HepG2 (cell line): ENCODE measurements around the gene PISD. TPM values are rescaled to one million over a fixed set of nuclear protein-coding genes. Genes with fewer than 3 reads are reported as not detected.
"Not testable (repeated sequence)": the region's sequence is repeated elsewhere in the genome, so short reads cannot be mapped to it uniquely, and the experiment has no call there.

Source experiments
- ATAC-seq: fragments of 200-7000 bp; cut with Tn5 transposase; 3 replicates; pipeline ENCODE4 v1.9.1; 2020; ENCODE audit warnings: mild to moderate bottlenecking, moderate library complexity
- BruUV-seq: library from RNA; stranded (reverse); fragments of 400-500 nt; replicated peaks from 2 replicates; lab custom pipeline; 2021; lab: Mats Ljungman, UMichigan
- CTCF ChIA-PET: fragments of 300-600 bp; formaldehyde crosslinking; extraction: SDS; loops from one replicate; lab custom pipeline; 2021; ENCODE audit warnings: low total read pairs, inconsistent platforms, low intra/inter-chr PET ratio; lab: Yijun Ruan, JAX
- POLR2A ChIA-PET: fragments of 350-600 bp; sonication (Branson Sonifier 250); formaldehyde crosslinking; loops from one replicate; lab custom pipeline; 2020; ENCODE audit warnings: antibody characterized with exemption, inconsistent platforms; lab: Yijun Ruan, JAX
- DNase-seq: peaks from one replicate; pipeline ENCODE4 v3.0.0-alpha.2; 2015; ENCODE audit warnings: low spot score
- FAIRE-seq: peaks from 3 replicates; lab custom pipeline; 2011; peaks lifted over from hg19 to GRCh38; lab: Jason Lieb, UNC
- H2AFZ ChIP-seq: one replicate; pipeline ENCODE4 v1.6.1; 2011; ENCODE audit warnings: low read length, inconsistent platforms
- H3K27ac ChIP-seq: fragments of 300-600 bp; 3 replicates; pipeline ENCODE4 v1.8.0; 2011; ENCODE audit warnings: mixed run types, mild to moderate bottlenecking, mixed read lengths, low read length, inconsistent platforms; ENCODE audit not compliant: insufficient read depth; ENCODE audit errors: extremely low read length
- H3K27me3 ChIP-seq, 2 experiments: fragments of 200-600 bp in 1 of 2; 2 replicates in 1 of 2; 3 replicates in 1 of 2; pipeline versions ENCODE4 v1.6.0 to v1.8.0; 2011; ENCODE audit warnings: low read length in 2 of 2, mild to moderate bottlenecking in 2 of 2, moderate library complexity in 2 of 2, inconsistent platforms in 1 of 2; ENCODE audit not compliant: insufficient read depth in 2 of 2, control insufficient read depth in 1 of 2
- H3K36me3 ChIP-seq, 2 experiments: fragments of 200-600 bp in 1 of 2; replicated peaks in 1 of 2; 2 replicates in 1 of 2; 3 replicates in 1 of 2; pipeline versions ENCODE4 v1.5.1 to v1.8.0; 2011; ENCODE audit warnings: low read length in 2 of 2, inconsistent platforms in 1 of 2; ENCODE audit not compliant: insufficient read depth in 2 of 2, control insufficient read depth in 1 of 2
- H3K4me1 ChIP-seq: 2 replicates; pipeline ENCODE4 v1.5.1; 2012; ENCODE audit warnings: low read length, inconsistent platforms; ENCODE audit not compliant: insufficient read depth
- H3K4me2 ChIP-seq: 2 replicates; pipeline ENCODE4 v1.6.0; 2011; ENCODE audit warnings: low read depth, low read length, inconsistent platforms
- H3K4me3 ChIP-seq, 3 experiments: fragments of 200-600 bp in 1 of 3; sonication (generic), shearing (Covaris generic) in 1 of 3; replicated peaks in 1 of 3; 2 replicates each; pipeline ENCODE4 v1.5.1; 2011 to 2016; ENCODE audit warnings: low read length in 3 of 3, inconsistent platforms in 2 of 3, low read depth in 2 of 3, mild to moderate bottlenecking in 2 of 3, control low read depth in 1 of 3, mixed read lengths in 1 of 3; ENCODE audit not compliant: insufficient read depth in 1 of 3
- H3K79me2 ChIP-seq: one replicate; pipeline ENCODE4 v1.6.1; 2011; ENCODE audit warnings: low read length, inconsistent platforms; ENCODE audit not compliant: insufficient read depth
- H3K9ac ChIP-seq: 2 replicates; pipeline ENCODE4 v1.6.0; 2011; ENCODE audit warnings: mild to moderate bottlenecking, low read depth, low read length, inconsistent platforms; ENCODE audit not compliant: insufficient read depth
- H3K9me3 ChIP-seq: 2 replicates; pipeline ENCODE4 v1.5.1; 2012; ENCODE audit warnings: mild to moderate bottlenecking, low read length
- H4K20me1 ChIP-seq: 2 replicates; pipeline ENCODE4 v1.6.0; 2011; ENCODE audit warnings: inconsistent platforms, mild to moderate bottlenecking, low read length, moderate library complexity; ENCODE audit not compliant: insufficient read depth
- CBX5 ChIP-seq: sonication (generic); formaldehyde crosslinking; IDR thresholded peaks from 2 replicates; pipeline ENCODE4 v1.4.0; 2020; ENCODE audit warnings: missing genetic modification reagents, borderline replicate concordance
- FOXK1 ChIP-seq: sonication (generic); formaldehyde crosslinking; IDR thresholded peaks from 2 replicates; pipeline ENCODE4 v1.4.0; 2020; ENCODE audit warnings: low read depth, missing genetic modification reagents, borderline replicate concordance
- MATR3 ChIP-seq: sonication (generic); formaldehyde crosslinking; IDR thresholded peaks from 2 replicates; pipeline ENCODE4 v1.4.0; 2020; ENCODE audit warnings: missing genetic modification reagents
- MED13 ChIP-seq: sonication (generic); formaldehyde crosslinking; IDR thresholded peaks from 2 replicates; pipeline ENCODE4 v1.5.0; 2020; ENCODE audit warnings: missing genetic modification reagents
- MTA1 ChIP-seq: sonication (generic); formaldehyde crosslinking; IDR thresholded peaks from 2 replicates; pipeline ENCODE4 v1.4.0; 2020; ENCODE audit warnings: missing genetic modification reagents, mild to moderate bottlenecking, borderline replicate concordance
- MYC ChIP-seq: sonication (generic); formaldehyde crosslinking; IDR thresholded peaks from 2 replicates; pipeline ENCODE4 v1.9.0; 2021; ENCODE audit warnings: missing genetic modification reagents, borderline replicate concordance
- NCOR1 ChIP-seq: fragments of 200-600 bp; sonication (generic); IDR thresholded peaks from 2 replicates; pipeline ENCODE4 v1.7.0; 2017; ENCODE audit warnings: antibody characterized with exemption, low read length, borderline replicate concordance
- SMYD3 ChIP-seq: sonication (generic); formaldehyde crosslinking; IDR thresholded peaks from 2 replicates; pipeline ENCODE4 v1.8.1; 2023; ENCODE audit warnings: mild to moderate bottlenecking, missing genetic modification reagents
- TFDP2 ChIP-seq: sonication (generic); formaldehyde crosslinking; IDR thresholded peaks from 2 replicates; pipeline ENCODE4 v1.4.0; 2020; ENCODE audit warnings: missing genetic modification reagents
- ZNF142 ChIP-seq: sonication (generic); formaldehyde crosslinking; IDR thresholded peaks from 2 replicates; pipeline ENCODE4 v1.4.0; 2020; ENCODE audit warnings: missing genetic modification reagents
- ZNF33B ChIP-seq: sonication (generic); formaldehyde crosslinking; IDR thresholded peaks from 2 replicates; pipeline ENCODE4 v1.5.1; 2020; ENCODE audit warnings: mild to moderate bottlenecking, missing genetic modification reagents
- ZNF484 ChIP-seq: sonication (generic); formaldehyde crosslinking; IDR thresholded peaks from 2 replicates; pipeline ENCODE4 v1.5.1; 2020; ENCODE audit warnings: mild to moderate bottlenecking, low read depth, missing genetic modification reagents, borderline replicate concordance
- ZNF577 ChIP-seq: sonication (generic); formaldehyde crosslinking; IDR thresholded peaks from 2 replicates; pipeline ENCODE4 v1.4.0; 2020; ENCODE audit warnings: mild to moderate bottlenecking, low read depth, missing genetic modification reagents, borderline replicate concordance
- ZNF713 ChIP-seq: sonication (generic); formaldehyde crosslinking; IDR thresholded peaks from 2 replicates; pipeline ENCODE4 v1.4.0; 2020; ENCODE audit warnings: mild to moderate bottlenecking, missing genetic modification reagents
- WGBS: methylation state at CpG from one replicate; pipeline ENCODE4 v1.1.6; 2017; ENCODE audit warnings: low lambda C conversion rate; 5-methylcytosine and 5-hydroxymethylcytosine counted together
- in situ Hi-C: cut with HindIII; loops from 2 replicates; pipeline ENCODE4 v1.10.0; 2017; ENCODE audit warnings: low pct_unique_long_range_greater_than_20kb; ENCODE audit not compliant: extremely low pct_ligation_motif_present
- intact Hi-C: fragments of 100-400 bp; cut with micrococcal nuclease; formaldehyde crosslinking; loops from one replicate; pipeline ENCODE4 v1.10.0; 2022; ENCODE audit not compliant: unreplicated experiment
- polyA plus RNA-seq, 8 experiments: library from polyadenylated mRNA; depleted of rRNA in 3 of 8; stranded (reverse) in 7 of 8; unstranded in 1 of 8; fragments of >200 nt; fragmentation: Illumina TruSeq in 4 of 8; extraction: Trizol in 4 of 8; gene quantifications; 2 replicates each; pipeline versions ENCODE4 v1.2.1 to v1.2.3, GENCODE V29; 2011 to 2016; ENCODE audit warnings: low read depth in 4 of 8, missing spikeins in 1 of 8, mixed read lengths in 1 of 8; ENCODE audit not compliant: insufficient read depth in 1 of 8
- total RNA-seq, 5 experiments: library from RNA; depleted of rRNA; stranded (reverse); fragments of >200 nt; fragmentation: Illumina TruSeq; extraction: Trizol; gene quantifications; 2 replicates each; pipeline ENCODE4 v1.2.3, GENCODE V29; 2016; ENCODE audit warnings: low read depth in 1 of 5

The PISD gene
- total and polyA plus RNA-seq, 2 of the 13 experiments (the other 11 are each of a cell fraction or from before 2014, with no cell fraction given): 30.1 to 47.7 TPM

GRCh38 chr22:31661851-31662667, at the start of gene PISD (continued):
- TF ChIP-seq MATR3: no peak
- no peak for TF ChIP-seq ZNF484 (CRISPR knock-in tag)
- TF ChIP-seq TFDP2 (CRISPR knock-in tag): peak; percentile 17; the same call in 1 of the 2 replicates
- TF ChIP-seq ZNF142 (CRISPR knock-in tag): 0 out of 2 replicates have a peak, but pooled peaks have one; percentile 43
- no peak for TF ChIP-seq ZNF577 (CRISPR knock-in tag)
- peak; percentile 93 for TF ChIP-seq MYC
- TF ChIP-seq CBX5 (CRISPR knock-in tag): peak; percentile 54; the same call in 1 of the 2 replicates
- no peak for TF ChIP-seq NCOR1
- peak; percentile 79; the same call in 1 of the 2 replicates for TF ChIP-seq FOXK1 (CRISPR knock-in tag)
- no peak for TF ChIP-seq ZNF713 (CRISPR knock-in tag)
- no peak for TF ChIP-seq SMYD3 (CRISPR knock-in tag)
- 0 out of 2 replicates have a peak, but pooled peaks have one; percentile 40 for TF ChIP-seq ZNF33B (CRISPR knock-in tag)
- peak; percentile 74; the same call in 1 of the 2 replicates for TF ChIP-seq MTA1 (CRISPR knock-in tag)
- no peak for TF ChIP-seq MED13 (CRISPR knock-in tag)

GRCh38 chr22:31711226-31711625, 49.2 kb upstream of the PISD start:
- H2AFZ ChIP-seq, CTCF ChIA-PET, POLR2A ChIA-PET, in situ Hi-C loops, H3K27me3 ChIP-seq, H3K9me3 ChIP-seq, H3K9ac ChIP-seq, H3K79me2 ChIP-seq, ATAC-seq, H3K27ac ChIP-seq, H3K4me3 ChIP-seq, intact Hi-C loops, H4K20me1 ChIP-seq, H3K4me2 ChIP-seq, BruUV-seq, FAIRE-seq, H3K4me1 ChIP-seq, DNase-seq: not testable (repeated sequence)
- 96% methylated on average over 12 of the region's 12 CpGs for WGBS
- H3K36me3 ChIP-seq: peaks cover 17 to 50% of the 10 kb centered on the region in 2 experiments; a peak in 4 of 5 replicates
